K562 treated with DMSO at 1 percent for 24 hours (cell line): ENCODE data around the gene GOPC. TPM values are rescaled to one million over a fixed set of nuclear protein-coding genes. Genes with fewer than 3 reads are reported as not detected.

ENCODE experiments used
- total RNA-seq: library from RNA; unstranded; fragments of 300-600 nt; gene quantifications from 2 replicates; pipeline ENCODE4 v1.2.3, GENCODE V29; 2022; ENCODE audit warnings: low read depth; ENCODE audit not compliant: insufficient read depth

The GOPC gene
- 12.7 and 13.0 TPM in 2 replicates for total RNA-seq

GRCh38 chr6:117602151-117602898 is at the start of gene GOPC:
Gene GOPC (minus strand): TSS chr6:117602511. CDS start chr6:117602288, 223 bp downstream.

Other genes starting within 250 kb of the GOPC start
- gene ROS1, start 176.6 kb downstream of the GOPC start, total RNA-seq, result not detected in 2 replicates
- gene DCBLD1, start 119.8 kb downstream of the GOPC start, total RNA-seq, result 9.0 and 9.7 TPM in 2 replicates
- 16.3 and 20.1 TPM in 2 replicates for gene NUS1, start 73.0 kb upstream of the GOPC start, total RNA-seq